Measurements from ENCODE around the gene NPFF.

The NPFF gene

DNA sequence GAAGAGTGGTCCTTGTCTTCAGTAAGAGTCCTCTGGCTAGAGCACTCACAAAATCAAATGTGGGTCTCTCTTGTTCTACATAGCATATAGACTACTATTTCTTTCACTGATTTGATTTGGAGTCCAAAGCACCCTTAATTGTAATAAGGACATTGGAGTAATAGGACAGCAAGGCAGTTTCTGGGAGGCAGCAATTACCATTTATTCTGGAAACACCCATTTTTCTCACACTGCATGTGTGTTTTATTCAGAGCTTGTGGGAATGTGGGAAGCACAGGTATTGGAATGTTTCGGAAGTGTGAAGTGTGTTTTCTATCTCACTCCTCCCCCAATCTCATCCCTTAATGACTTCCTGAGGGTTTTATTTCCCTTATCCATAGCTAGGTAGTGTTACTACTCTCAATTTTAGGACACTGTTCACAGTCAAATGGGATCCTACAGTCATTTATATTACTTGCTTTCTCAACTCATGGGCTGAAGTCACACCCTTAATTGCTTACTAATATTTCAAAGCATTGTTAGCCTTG is 35.2 kb downstream of the NPFF start:
- DNase-seq, result no peak

DNA sequence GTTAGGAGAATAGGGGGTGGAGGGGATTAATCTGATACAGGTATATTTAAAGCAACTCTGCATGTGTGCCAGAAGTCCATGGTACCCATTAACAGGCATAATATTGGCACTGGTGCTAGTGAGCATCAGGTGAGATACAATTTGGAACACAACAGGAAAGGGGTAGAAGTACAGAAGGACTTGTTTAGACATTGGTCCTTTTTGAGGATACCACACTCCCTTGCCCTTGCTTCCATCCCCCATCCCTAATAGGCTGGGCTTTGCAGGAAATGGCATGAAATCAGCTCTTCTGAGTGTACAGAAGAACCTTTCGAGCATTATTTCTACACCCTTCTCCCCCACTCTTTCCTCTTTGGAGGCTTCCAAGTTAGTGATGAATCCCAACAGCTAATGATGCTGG is 39.0 kb downstream of the NPFF start:
- DNase-seq, result no peak

DNA sequence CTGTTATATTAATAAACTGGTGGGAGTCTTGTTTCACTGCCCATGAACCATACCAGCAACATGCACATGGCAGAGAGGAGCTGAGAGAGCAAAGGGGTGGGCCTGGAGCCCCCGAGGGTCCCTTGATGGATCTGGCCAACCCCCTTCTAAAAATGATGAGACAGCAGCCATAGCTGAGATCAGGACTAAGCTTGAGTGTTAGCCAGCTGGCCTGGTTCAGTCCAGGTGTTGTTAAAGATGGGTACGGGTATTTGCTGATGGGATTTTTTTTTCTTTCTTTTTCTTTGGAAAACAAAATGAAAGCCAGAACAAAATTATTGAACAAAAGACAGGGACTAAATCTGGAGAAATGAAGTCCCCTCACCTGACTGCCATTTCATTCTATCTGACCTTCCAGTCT is 39.4 kb downstream of the NPFF start:
- DNase-seq, result no peak

DNA sequence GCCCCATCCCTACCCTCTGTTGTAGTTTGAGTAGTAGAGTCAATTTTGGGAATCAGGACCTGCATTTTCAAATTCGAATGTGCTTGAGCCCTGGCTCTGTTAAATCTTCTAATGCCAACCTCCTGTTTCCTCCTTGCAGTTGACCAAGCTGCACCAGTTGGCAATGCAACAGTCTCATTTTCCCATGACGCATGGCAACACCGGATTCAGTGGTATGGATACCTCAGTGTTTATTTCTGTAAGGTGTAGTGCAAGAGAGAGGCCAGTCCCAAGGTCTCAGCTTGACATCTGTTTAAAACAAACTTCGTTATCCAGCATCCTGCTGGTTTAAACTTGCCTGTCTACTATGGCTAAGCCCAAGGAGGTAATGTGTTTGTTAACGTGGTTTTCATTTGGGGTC is 40.2 kb downstream of the NPFF start:
- DNase-seq, result no peak

DNA sequence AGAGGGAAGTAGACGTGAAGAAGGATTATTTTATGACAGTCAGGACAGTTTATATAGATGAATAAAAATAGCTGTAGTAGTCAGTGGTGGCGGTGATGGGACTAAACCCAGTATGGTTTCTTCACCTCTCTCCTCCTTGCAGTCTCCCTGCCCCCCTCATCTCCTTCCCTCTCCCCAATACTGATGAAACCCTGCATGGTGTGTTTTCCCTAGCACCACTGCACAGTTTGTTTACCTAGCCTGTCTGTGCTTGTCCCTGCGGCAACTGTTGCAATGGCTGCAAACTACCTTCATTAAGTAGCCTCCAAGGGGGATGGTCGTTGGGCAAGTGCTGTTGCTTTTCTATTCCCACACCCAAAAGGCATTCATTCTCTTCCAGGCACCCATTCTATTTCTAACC is 40.6 kb downstream of the NPFF start:
- no peak for DNase-seq

DNA sequence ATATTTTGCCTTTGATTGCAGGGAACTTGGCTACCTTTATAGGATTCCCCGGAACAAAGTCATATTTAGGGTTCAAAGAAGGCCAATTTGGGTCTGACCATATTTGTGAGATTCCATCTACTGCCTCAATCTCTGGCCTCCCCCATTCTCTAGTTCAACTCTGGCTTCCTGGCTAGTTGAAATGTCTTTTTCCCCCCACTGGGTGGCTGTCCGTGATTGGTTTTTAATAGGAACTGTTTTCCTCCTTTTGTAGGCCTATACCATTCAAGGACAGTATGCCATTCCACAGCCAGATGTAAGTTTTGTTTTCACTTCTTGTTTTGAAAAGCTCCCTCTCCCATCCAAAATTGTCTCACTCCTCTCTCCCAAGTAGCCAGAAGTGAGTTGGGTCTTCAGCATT is 41.6 kb downstream of the NPFF start:
- DNase-seq, result no peak

DNA sequence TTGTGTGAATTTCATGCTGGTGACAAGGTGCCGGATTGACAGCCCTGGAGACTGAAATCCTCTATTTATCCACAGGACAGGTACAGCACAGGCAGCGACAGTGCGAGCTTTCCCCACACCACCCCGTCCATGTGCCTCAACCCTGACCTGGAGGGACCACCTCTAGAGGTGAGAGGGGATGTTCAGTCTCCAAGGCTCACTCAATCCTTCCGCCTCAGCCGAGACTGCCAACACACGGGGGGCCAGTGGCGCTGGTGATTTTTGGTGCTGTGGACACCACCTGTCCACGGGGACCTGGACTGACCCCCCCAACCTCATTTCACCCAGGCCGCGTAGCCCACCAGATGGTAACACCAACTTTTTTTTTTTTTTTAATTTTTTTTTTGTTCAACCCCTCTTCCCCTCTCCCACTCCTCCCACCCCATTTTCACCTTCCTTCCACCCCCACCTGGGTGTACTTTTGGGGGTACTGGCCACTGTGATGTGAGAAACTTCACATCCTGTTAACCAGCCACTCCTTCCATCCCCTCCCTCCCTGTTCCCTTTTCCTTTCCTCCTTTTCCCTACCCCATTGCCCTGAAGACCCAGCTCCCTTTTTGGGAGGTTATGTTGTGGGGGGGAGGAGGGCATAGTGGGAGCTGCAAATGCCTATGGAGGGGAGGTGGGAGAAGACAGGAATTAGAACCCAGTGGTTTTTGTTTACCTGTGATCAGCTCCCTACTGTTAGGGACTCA is 42.4 kb downstream of the NPFF start:
- no peak for DNase-seq

DNA sequence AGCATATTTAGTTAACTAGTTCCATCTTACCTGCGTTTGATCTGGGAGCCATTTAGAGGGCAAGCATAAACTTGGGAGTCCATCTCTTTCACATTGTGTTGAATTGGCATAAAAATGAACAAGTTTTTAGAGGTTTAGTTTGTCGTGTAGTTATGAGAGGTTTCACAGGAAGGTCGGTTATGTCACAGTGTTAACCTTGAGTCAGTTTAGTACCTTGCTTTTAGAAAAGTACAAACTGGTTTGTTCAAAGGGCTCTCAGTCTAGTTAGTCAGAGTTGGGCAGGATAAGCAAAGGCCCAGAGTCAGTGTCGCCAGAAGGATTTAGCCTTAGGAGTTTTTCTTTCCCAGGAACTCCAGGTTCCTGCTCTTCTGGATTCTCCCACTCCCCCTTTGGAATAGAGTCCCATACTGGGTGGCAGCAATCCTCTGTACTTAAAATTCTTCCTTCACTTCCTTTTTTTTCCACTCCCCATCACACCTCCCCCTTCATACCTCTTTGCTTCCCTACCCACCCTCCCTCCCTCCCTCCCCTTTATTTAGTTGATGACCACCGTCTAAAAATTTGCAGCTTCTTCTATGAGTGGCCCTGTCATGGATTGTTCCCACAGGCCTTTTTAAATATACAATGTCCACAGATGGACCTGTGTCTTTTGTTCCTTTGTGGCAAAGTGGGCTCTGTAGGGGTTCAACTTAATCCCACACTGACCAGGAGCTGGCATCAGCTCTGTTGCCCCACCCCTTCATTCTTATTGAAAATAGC is 43.3 kb downstream of the NPFF start:
- DNase-seq, result no peak

DNA sequence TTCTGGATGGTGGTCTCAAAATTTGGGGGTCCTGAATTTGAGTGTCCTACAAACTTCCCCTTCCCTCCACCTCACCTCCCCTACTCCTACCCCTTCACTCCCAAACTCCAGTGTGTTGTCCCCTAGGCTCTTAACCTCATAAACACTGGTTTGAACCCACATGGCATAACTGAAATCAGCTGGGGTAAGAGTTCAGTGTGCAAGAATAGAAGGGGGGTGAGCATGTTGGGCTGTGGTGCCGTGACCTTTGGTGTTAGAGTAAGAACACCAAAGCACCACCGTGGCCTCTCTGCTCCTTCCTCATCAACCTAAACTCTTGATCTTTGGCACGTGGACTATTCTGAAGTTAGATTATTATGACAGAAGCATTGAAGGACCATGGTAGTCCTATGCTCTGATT is 44.3 kb downstream of the NPFF start:
- no peak for DNase-seq

DNA sequence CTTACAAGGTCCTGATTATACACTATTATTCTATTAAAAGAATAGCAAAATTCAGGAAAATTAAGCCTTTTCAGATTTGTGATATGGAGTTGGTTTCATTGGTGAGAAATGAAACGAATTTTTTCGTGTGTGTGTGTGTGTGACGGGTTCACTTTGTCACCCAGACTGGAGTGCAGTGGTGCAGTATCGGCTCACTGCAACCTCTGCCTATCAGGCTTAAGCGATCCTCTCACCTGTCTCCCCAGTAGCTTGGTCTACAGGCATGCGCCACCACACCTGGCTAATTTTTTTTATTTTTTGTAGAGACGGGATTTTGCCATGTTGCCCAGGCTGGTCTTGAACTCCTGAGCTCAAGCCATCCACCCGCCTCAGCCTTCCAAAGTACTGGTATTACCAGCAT is 45.7 kb downstream of the NPFF start:
- DNase-seq, result no peak

DNA sequence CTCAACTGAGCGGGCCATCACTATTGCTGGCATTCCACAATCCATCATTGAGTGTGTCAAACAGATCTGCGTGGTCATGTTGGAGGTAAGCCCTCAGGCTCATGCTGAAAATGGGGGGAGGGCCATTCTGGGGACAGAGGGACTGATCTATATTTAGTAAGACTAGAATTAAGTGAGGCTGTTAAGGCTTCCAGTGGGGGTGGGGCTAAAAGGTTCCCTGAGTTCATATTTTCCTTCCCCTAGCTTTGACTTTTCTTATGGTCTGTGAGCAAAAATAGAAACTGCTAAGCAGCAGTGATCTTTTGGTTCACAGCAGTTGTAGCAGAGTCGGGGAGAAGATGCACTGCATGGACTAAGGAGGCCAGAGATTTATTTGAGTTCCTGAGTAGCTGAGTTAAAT is 46.2 kb downstream of the NPFF start:
- no peak for DNase-seq

DNA sequence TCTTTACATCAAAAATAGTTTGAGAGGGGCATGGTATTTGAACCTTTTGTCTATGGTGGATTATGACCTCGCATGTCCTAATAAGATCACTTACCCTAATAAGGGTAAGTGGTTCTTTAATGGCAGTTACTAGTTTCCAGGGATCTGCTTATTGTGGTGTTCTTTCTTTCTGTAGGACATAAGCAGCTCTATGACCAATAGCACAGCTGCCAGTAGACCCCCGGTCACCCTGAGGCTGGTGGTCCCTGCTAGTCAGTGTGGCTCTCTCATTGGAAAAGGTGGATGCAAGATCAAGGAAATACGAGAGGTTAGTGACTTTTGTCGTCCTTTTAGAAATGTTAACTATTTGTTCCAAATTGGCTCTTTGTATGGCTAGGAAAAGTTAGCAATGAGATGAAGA is 48.2 kb downstream of the NPFF start:
- no peak for DNase-seq
